ENCODE measurements around the gene ANK3. TPM values are rescaled to one million over a fixed set of nuclear protein-coding genes. Genes with fewer than 3 reads are reported as not detected.

Gene ANK3
- total RNA-seq, 2 donors from 2014 or later = 46.0 to 47.8 TPM

DNA sequence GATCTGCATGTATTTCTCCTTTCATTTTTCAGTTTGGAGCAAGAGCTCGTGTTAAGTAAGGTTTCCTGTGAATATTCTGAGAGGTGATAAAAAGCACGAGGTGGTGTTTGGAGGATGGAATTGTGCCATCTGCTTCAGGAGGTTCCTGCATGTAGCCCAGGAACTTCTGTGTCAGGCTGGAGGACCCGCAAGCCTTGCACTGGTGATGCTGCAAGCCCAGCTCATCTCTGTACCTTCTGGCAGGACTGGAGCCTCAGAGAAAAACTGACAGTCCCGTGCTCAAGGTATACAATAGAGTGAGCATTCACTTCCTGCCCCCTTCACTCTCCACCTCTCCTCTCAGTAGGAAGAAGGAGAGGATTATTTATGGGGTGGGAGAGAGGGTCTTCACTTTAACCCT is 242.7 kb downstream of the ANK3 start:
- H3K9me3 ChIP-seq = no peaks in the 10 kb centered on the region
- no peak overlapping the region for H3K4me3 ChIP-seq
- WGBS = 51% methylated on average over 4 of the region's 4 CpGs
- no peak for DNase-seq (ENCODE audit: low spot score)
- H3K27ac ChIP-seq = no peak overlapping the region
- H3K4me1 ChIP-seq (replicated peaks) = no peaks in the 10 kb centered on the region
- no peaks in the 10 kb centered on the region for H3K36me3 ChIP-seq
- intact Hi-C loops (cut with DNase I) = no loop called here
- no peaks in the 10 kb centered on the region for H3K27me3 ChIP-seq (replicated peaks; ENCODE audit: insufficient read depth)
- TF ChIP-seq POLR2AphosphoS5 (IDR thresholded peaks at IDR 0.05) = no peak
- TF ChIP-seq, protein P1, sequence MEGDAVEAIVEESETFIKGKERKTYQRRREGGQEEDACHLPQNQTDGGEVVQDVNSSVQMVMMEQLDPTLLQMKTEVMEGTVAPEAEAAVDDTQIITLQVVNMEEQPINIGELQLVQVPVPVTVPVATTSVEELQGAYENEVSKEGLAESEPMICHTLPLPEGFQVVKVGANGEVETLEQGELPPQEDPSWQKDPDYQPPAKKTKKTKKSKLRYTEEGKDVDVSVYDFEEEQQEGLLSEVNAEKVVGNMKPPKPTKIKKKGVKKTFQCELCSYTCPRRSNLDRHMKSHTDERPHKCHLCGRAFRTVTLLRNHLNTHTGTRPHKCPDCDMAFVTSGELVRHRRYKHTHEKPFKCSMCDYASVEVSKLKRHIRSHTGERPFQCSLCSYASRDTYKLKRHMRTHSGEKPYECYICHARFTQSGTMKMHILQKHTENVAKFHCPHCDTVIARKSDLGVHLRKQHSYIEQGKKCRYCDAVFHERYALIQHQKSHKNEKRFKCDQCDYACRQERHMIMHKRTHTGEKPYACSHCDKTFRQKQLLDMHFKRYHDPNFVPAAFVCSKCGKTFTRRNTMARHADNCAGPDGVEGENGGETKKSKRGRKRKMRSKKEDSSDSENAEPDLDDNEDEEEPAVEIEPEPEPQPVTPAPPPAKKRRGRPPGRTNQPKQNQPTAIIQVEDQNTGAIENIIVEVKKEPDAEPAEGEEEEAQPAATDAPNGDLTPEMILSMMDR (IDR thresholded peaks at IDR 0.05) = no peak
- no peak for TF ChIP-seq POLR2A (IDR thresholded peaks at IDR 0.05)

DNA sequence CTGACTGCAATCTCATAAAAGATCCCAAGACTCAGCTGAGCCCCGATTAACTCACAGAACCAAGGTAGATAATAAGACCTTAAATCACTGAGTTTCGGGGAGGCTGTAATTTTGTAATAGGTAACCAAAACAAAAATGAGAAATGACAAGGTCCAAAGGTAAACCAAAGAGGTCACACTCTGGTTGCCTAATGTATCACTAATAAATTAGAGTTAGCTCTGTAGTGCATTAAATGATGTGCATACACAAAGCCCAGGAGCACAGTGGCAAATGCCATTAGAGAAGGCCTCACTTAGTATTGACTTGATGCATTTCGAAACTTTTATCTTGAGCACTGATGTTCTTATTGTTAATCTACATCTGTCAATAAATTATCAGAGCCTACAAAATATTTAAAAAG is 245.6 kb downstream of the ANK3 start:
- H3K9me3 ChIP-seq = no peaks in the 10 kb centered on the region
- H3K4me1 ChIP-seq (replicated peaks) = no peaks in the 10 kb centered on the region
- no peaks in the 10 kb centered on the region for H3K36me3 ChIP-seq
- TF ChIP-seq, protein P1 (IDR thresholded peaks at IDR 0.05) = no peak
- no peak for TF ChIP-seq POLR2A (IDR thresholded peaks at IDR 0.05)
- no peak for TF ChIP-seq POLR2AphosphoS5 (IDR thresholded peaks at IDR 0.05)
- WGBS = 97% methylated on average over 3 of the region's 3 CpGs
- no peak overlapping the region for H3K27ac ChIP-seq
- DNase-seq (ENCODE audit: low spot score) = no peak
- H3K4me3 ChIP-seq = no peak overlapping the region
- no peaks in the 10 kb centered on the region for H3K27me3 ChIP-seq (replicated peaks; ENCODE audit: insufficient read depth)
- intact Hi-C loops (cut with DNase I) = no loop called here

DNA sequence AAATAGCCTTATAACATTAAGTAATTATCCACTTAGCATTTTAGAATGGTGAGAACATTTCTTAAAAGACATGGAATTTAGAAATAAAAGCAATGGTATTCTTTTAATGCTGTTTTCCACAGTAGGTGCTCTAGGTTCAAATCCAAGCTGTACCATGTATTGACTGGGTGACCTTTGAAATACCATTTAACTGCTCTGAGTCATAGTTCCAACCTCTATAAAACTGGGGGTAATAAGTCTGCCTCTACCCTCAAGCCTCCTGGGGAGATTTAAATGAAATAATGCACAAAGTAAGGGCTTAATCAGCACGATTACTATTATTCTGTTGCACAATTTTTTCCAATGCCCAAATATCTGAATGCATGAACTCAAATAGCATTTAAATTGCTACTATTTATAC is 246.9 kb downstream of the ANK3 start:
- intact Hi-C loops (cut with DNase I) = no loop called here

DNA sequence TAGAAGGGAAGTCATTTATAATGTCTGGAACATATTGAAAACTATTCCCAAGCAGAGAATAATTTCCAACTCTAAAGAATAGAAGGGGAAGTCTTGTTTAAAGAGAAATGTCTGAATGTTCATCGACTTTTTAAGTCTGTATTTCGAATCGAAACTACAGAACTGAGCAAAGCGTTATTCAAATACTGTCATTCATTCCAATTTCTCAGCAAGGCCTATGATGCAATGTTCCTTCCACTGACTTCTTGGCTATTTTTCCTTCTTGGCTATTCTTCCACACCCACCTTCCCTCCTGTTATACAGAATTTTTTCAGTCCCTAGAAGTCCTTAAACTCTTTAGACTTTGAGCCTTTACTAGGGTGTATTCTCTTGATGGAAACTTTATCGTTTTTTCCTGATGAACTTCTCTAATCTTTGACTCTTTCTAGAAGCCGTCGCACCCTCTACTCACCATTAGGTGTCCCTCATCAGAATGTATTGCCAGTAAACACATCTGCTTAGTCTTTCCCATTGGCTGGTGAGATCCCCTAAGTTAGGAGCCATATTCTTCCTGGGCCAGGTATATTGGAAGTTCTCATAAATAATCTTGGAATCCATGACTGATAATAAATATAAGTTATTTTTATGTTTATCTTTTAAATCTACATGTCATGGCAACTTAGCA is 247.6 kb downstream of the ANK3 start:
- Histone ChIP-seq H3K27me3 (replicated peaks; ENCODE audit: insufficient read depth) (no peaks in the 10 kb centered on the region), H3K9me3 (no peaks in the 10 kb centered on the region), H3K4me3 (no peak overlapping the region), H3K27ac (no peak overlapping the region), H3K36me3 (no peaks in the 10 kb centered on the region), H3K4me1 (replicated peaks) (no peaks in the 10 kb centered on the region)
- intact Hi-C loops (cut with DNase I) = no loop called here
- no peak for DNase-seq (ENCODE audit: low spot score)
- 86% methylated on average over 7 of the region's 7 CpGs for WGBS
- TF ChIP-seq POLR2A (IDR thresholded peaks at IDR 0.05) (no peak), POLR2AphosphoS5 (IDR thresholded peaks at IDR 0.05) (no peak)
- TF ChIP-seq, protein P1 (IDR thresholded peaks at IDR 0.05) = no peak

More for the DNA sequence above, 246.9 kb downstream of the ANK3 start:
- no peak for DNase-seq (ENCODE audit: low spot score)
- Histone ChIP-seq H3K4me3 (no peak overlapping the region), H3K4me1 (replicated peaks) (no peaks in the 10 kb centered on the region), H3K36me3 (no peaks in the 10 kb centered on the region), H3K9me3 (no peaks in the 10 kb centered on the region), H3K27me3 (replicated peaks; ENCODE audit: insufficient read depth) (no peaks in the 10 kb centered on the region), H3K27ac (no peak overlapping the region)
- TF ChIP-seq, protein P1 (IDR thresholded peaks at IDR 0.05) = no peak
- TF ChIP-seq POLR2A (IDR thresholded peaks at IDR 0.05) (no peak), POLR2AphosphoS5 (IDR thresholded peaks at IDR 0.05) (no peak)
- WGBS = 100% methylated on average over 1 of the region's 1 CpG
